GM12873 (cell line): Measurements from ENCODE around the gene MRPS34.

Experiments used
- TF ChIP-seq, protein P1 (sequence below): IDR thresholded peaks from 2 replicates; pipeline ENCODE4 v1.5.1; 2012; ENCODE audit warnings: low read depth, mild to moderate bottlenecking, moderate library complexity, low read length, control low read depth; ENCODE audit not compliant: insufficient read depth; ENCODE audit errors: missing control alignments

MRPS34 gene

DNA sequence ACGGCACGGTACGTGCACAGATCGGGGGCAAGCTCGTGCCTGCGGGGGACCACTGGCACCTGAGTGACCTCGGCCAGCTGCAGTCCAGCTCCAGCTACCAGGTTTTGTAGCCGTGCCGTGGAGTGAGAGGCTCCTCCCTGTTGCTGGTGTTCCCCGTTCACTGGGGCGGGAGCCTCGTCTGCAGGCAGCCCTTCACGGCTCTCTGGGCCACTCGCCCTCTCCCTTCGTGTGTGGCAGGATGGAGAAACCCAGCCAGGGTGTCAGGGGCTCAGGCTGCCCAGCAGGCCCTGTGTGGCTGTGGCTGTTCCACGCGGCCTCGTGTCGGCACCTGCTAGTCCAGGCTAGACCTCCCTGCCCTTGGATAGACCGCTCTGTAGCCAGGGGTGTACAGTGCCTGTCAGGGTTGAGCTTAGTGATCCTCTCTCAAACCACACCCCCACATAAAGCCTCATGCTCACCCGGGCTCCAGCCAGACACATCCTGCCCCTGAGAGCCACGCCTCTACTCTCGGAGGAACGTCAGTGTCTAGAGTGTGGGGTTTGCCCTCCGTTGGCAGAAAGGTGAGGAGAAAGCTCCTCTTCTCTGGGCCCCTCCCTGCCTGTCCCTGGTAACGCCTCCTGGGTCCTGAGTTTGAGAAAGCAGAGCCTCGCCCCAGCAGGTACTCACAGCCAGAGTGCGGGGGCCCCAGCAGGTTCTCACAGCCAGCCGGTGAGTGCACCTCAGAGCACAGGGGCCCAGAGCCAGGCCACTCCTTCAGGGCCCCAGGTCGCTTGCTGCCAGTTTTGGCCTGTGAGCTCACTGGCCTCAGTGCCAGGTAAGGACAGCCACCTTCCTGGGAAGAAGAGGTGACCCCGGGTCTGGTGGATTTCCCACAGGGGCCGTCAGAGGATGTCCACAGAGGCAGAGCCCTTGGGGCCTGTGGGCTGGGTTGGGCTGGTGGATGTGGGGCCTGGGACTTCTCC lies 29.3 kb downstream of the MRPS34 start:
- TF ChIP-seq, protein P1, sequence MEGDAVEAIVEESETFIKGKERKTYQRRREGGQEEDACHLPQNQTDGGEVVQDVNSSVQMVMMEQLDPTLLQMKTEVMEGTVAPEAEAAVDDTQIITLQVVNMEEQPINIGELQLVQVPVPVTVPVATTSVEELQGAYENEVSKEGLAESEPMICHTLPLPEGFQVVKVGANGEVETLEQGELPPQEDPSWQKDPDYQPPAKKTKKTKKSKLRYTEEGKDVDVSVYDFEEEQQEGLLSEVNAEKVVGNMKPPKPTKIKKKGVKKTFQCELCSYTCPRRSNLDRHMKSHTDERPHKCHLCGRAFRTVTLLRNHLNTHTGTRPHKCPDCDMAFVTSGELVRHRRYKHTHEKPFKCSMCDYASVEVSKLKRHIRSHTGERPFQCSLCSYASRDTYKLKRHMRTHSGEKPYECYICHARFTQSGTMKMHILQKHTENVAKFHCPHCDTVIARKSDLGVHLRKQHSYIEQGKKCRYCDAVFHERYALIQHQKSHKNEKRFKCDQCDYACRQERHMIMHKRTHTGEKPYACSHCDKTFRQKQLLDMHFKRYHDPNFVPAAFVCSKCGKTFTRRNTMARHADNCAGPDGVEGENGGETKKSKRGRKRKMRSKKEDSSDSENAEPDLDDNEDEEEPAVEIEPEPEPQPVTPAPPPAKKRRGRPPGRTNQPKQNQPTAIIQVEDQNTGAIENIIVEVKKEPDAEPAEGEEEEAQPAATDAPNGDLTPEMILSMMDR = no peak

DNA sequence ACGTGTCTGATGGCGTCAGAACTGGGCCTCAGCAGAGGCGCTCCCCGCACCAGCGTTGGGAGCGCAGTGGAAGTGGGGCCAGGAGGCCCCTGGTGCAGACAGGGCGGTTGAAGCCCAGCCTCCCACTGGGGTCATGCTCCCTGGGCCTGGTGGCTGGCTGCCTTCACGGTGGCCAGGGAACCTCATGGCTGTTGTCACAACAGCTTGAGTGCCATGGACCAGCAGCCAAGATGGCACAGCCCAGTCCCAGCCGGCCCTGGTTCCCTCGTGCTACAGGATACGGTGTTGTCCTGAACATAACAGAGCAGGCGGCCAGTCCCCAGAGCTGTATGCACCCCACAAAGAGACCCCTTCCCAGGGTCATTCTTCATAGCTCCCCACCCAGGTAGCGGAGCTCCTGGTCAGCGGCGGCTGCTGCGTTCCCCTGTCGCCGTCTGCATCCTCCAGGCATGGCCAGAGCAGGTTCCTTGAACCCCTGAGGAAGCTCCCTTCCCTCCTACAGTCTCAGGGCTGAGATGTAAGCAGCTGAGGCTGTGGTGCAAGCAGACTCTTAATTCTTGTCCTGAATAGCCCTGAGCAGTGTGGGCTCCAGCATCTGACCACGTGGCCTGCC lies 31.3 kb downstream of the MRPS34 start:
- TF ChIP-seq, protein P1 = no peak

DNA sequence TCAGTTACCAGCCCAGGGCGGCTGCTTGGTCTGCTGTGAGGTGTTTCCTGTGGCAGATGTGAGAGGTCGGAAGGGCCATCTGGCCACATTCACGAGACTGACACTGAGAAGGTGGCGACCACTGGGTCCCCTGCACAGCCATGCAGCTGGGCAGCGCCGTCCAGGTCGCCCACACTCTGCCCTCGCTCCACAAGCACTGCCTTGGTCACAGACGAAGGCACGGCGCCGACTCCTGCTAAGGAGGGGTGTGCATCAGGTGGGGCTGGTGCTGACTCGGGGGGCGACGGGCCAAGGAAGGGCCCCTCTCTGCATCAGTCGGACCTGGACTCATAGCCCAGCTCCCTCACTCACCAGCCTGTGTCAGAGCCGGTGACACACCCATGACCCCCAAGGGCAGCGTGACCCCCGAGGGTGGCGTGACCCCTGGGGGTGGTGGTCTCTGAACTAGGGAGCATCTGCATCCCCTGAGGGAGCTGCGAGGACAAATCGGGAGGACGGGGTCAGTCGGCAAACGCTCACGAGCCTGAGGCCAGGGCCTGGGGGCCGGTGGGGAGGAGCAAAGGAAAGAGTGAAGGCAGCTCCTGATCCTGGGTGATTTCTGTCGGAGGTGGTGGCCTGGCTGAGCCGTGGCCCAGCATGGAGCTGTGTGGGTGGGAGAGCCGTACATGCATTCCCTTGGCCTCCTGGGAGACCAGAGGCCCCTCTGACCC lies 32.0 kb downstream of the MRPS34 start:
- TF ChIP-seq, protein P1 = no peak

GRCh38 chr16:1740234-1740633 lies 32.7 kb downstream of the MRPS34 start:
- TF ChIP-seq, protein P1 = no peak

GRCh38 chr16:1734816-1735215 lies 38.1 kb downstream of the MRPS34 start:
- TF ChIP-seq, protein P1 = no peak

- TF ChIP-seq, protein P1 = no peak
These were observed 38.8 kb downstream of the MRPS34 start for GRCh38 chr16:1734123-1734522.

DNA sequence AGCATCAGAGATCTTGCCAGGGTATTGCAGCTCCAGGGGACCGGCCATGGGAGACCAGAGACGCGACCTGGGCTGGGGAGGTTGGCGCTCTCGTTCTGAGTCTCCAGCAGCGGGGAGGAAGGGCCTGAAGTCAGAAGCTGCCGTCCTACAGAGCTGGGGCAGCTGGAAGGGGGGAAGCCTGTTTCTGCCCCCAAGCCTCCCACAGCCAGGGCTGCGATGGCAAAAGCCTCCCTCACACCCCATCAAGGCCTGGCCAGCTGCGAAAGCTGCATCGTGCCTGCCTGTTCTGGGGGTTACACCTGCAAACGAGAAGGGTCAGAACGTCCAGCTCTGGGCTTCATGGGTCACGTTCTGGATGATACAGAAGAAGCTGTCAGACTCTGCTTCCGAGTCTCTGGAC lies 40.9 kb downstream of the MRPS34 start:
- TF ChIP-seq, protein P1 = no peak
